Activated T-helper 9 cell treated with anti-CD3 and anti-CD28 coated beads, Interleukin-2, amount 50 U/mL, for 16 hours (primary cell): ENCODE data around the gene LRRC74A.
"Not testable (repeated sequence)": the region's sequence is repeated elsewhere in the genome, so short reads cannot be mapped to it uniquely, and the experiment has no call there.

Experiments used
- DNase-seq: peaks from one replicate; pipeline ENCODE4 v3.0.0-alpha.2; 2020; ENCODE audit warnings: low read depth

Gene LRRC74A

DNA sequence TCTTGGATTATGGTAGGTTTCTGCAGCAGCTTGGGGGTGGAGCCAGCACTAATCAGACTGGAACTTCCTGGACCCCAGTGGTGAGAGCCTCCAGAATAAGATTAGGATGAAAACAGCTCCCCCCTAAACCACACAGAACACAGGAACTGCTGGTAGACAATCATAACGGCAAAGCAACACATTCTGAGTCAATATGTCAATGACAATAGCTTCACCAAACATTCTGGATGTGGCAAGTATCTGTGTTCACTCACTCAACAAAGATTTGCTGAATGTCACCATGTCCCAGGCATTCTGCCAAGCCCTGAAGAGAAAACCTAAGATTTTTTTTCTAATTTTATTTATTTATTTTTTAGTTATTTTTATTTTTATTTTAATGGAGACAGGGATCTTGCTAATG is 65.2 kb downstream of the LRRC74A start:
- no peak for DNase-seq

DNA sequence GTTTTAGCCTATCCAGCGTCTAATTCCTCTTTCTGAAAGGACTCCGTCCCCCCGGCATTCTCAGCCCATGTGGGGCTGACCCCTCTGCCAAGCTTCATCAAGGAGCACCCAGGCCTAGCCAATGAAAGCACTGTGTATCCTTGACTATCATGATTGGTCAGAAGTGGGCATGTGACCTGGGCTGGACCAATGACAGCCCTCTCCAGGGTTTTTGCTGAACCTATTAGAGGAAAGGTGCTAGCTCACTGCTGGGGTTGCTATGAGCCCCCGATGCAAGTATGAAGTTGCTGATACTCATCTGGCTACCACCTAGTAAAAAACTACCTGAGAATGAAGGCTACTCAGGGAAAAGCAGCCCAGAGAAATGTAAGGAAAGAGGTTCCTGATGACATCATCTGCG is 68.1 kb downstream of the LRRC74A start:
- DNase-seq = no peak

DNA sequence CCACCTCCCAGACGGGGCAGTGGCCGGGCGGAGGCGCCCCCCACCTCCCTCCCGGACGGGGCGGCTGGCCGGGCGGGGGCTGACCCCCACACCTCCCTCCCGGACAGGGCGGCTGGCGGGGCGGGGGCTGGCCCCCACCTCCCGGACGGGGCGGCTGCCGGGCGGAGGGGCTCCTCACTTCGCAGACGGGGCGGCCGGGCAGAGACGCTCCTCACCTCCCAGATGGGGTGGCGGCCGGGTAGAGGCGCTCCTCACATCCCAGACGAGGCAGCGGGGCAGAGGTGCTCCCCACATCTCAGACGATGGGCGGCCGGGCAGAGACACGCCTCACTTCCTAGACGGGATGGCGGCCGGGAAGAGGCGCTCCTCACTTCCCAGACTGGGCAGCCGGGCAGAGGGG is 71.8 kb downstream of the LRRC74A start:
- DNase-seq = not testable (repeated sequence)

DNA sequence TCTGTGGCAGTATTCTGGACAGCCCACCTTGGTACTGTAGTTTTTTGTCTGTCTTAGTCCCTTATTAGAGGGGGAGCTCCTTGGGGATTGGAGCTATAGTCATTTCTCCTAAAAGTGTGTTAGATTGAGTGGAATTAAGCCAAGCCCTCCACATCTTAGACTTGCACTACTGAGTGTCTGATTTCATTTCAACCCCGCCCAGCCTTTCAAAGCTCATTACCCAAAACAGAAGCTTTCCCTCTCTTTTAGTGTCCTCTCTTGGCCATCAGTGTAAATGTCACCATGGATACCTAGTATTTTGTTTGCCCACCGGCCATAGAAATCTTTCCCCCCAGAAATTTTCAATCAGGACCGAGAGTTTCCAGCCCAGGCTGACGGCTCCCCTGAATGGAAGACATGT is 74.5 kb downstream of the LRRC74A start:
- DNase-seq = no peak

DNA sequence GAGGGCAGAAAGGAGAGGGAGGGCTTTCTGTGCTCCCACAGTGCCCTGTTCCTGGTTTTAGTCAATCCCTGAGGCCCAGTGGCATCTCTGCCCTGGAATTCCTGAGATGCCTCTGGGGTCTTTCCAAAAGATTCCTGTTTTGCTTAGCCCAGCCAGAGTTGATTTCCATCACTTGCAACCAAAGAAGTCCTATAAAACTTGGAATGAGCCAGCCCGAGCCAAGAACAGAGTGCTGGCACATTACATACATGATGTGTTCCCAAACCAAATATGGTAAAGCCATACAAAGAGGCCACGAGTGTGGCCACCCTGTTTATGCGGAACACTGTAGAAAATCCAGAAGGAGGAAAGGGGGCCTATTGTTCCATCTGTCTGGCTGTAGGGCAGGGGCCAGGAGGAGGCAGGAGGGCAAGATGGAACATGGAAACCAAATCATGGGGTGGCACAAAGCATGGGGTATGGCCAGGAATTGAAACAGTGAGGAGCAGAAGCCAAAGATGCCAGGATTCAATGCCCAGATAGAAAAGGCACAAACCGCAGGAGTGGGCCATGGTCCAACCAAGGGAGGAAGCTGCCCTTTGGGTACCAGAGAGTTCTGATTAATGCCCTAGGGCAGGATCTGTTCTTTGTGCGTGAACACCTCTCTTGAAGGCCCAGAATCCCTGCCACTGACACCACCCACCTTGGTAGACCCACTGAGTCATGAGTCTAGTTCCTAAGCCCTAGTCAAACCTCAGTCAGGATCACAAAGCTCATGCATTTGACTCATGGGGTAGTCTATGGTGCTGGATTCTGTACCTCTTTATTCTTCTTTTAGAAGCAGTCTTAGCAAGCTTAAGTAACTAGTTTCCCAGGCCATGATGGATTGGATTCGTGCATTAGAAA is 75.2 kb downstream of the LRRC74A start:
- no peak for DNase-seq

DNA sequence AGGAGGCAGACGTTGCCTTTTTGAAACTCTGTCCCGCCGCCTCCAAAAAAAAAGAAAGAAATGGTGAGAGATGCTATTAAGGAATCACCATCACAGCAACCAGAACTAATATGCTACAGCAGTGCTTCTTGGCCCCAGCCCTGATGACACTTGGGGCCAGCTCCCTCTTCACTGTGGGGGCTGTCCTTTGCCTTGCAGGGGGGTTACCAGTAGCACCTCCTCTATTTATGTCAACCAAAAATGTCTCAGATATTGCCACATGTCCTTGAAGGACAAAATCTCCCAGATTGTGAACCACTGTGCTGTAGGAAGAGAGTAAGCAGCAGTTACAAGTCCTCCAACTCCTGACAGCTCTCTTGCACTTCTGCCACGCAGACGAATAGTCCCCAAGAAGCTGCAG is 76.4 kb downstream of the LRRC74A start:
- no peak for DNase-seq

DNA sequence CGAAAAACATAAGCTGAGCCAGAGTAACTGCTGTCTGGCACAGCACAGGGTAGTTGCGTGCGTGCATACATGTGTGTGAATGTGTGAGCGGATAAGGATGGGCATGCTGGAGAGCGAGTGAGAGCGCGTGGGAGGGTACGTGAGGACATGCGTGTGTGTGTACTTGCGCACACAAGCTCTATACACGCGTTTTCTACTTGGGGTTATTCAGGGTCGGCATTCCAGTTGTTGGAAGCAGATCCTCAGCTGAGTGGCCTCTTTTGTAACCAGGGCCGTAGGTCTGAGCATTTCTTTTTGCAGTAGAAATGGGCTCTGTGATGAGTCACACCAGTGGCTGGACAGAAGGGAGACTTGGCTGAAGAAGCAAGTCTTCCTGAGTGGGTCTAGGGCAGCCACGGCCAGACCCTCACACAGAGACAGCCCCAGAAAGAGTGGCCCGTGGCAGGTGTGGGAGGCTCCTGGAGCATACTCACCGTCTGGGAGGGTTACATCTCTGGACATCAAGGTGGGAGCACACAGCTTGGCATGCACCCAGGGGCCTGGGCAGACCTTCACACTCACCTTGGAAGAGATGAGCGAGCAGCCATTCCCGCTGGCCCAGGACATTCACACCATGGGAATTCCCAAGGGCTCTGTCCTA is 78.0 kb downstream of the LRRC74A start:
- DNase-seq = no peak

DNA sequence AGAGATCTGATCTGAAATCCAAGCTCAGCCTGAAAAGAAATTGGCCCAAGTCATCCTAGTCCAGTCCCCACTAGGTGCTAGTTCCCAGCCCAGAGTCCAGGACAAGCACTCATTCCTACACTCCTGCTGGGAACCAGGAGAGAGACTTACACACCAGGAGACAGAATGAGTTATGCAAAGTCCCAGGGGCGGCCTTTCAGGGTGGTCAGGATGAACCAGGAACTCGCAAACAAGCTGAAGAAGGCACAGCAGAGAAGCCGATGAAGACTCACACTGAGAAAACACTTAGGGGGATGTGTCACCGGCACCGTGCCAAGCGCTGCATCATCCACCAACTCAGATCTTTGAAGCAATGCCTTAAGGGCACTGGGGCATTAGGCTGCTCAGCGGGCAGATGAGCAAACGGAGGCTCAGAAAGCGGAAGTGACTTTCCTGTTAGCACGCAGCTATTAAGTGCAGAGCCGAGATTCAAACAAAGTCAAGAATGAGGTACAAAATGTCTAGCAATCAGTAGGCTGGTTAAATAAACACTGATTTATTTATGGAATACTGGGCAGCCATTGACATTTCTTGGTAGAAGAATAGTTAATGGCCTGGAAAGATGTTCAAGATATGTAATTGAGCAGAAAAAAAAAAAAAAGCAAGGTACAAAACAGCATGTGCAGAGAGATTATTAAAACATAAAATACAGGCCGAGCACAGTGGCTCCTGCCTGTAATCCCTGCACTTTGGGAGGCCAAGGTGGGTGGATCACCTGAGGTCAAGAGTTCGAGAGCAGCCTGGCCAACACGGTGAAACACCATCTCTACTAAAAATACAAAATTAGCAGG is 78.7 kb downstream of the LRRC74A start:
- peak; percentile 63 for DNase-seq

DNA sequence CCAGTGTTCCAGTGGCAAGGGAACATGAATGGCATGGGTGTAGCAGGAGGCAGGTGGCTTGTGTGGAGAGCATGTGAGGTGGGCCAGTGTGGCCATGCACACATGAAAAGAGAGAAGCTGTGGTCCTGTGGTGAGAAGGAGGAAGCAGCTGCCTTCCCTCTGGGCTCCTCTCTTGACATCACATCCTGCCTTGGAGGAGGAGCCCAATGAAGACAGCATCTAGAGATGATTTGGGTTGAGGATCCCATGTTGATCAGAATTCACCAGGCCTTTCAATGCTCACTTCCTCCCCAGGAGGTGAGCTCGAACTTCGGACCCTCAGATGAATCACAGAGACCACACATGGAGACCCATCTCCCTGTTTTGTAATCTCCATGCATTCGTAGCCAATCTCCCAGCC is 82.6 kb downstream of the LRRC74A start:
- DNase-seq = no peak

DNA sequence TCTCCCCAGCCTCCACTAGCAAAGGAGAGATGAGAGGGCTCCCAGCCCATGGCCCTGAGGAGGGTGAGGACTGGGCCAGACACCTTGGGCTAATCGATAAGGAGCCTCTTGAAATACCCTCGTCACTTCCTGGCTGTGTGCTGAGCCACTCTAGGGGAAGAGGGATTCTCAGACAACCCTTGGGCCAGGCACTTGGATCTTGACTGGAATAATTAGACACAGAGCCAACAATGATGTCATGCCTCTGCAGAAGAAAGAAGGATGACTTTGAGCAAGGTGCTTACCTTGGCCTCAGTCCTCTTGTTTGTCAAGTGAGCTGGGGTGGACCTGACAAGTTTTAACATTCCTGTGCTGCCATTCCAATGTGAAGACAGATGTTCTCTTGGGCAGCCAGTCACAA is 83.1 kb downstream of the LRRC74A start:
- no peak for DNase-seq

DNA sequence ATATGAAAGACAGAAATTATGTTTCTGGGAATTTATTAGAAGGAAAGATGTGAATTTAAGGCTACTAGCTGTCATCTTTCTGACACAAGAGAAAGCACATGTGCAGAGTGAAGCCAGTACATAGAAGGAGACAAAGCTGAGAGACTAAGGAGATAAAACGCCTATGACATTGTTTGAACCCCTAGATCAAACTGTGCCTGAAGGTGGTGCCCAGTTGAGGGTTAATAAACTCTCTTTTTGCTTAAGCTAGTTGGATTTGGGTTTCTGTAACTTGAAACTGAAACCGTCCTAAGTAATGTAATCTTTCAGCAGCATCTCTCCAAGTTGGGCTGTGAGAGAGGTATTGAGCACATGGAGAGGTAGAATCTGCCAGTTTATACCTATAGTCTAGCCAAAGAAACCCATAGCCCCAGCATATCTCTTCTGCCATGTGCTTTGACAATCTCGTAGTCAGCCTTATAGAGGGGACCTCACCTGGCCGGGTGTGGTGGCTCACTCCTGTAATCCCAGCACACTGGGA is 84.2 kb downstream of the LRRC74A start:
- no peak for DNase-seq

DNA sequence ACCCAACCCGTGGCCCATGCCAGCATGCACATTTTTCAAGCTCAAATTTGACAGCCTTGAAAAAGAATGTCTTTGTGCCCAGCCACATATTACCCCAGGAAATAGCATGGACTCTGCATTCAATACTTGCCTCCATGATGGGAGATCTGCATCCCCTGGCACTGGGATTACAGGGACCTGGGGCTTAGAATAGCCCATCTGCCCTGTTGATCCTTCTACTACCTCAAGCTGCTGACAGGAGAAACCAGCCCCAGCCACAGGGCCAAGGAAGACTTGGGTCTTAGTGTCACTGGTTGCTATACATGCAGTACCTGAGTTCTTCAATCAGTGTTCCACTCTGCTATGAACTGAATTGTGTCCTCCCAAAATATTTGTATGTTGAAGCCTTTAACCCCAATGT is 85.3 kb downstream of the LRRC74A start:
- no peak for DNase-seq

DNA sequence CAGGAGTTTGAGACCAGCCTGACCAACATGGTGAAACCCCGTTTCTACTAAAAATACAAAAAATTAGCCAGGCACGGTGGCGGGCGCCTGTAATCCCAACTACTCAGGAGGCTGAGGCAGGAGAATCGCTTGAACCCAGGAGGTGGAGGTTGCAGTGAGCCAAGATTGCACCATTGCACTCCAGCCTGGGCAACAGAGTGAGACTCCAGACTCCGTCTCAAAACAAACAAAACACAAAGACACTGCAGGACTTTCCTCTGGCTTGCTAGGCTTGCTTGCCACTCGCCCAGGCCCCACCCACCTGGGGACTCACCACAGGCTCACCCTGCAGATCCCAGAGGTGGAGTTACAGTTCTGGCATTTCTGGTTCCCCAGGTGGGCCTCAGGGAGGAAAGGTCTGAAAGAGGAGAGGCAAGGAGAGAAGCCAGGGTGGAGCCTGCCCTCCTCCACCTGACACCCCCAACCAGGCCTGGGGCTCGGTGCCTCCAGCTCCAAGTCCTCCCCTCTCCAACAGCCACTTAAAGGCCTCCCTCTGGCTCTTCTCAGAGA is 88.4 kb downstream of the LRRC74A start:
- DNase-seq = not testable (repeated sequence)

DNA sequence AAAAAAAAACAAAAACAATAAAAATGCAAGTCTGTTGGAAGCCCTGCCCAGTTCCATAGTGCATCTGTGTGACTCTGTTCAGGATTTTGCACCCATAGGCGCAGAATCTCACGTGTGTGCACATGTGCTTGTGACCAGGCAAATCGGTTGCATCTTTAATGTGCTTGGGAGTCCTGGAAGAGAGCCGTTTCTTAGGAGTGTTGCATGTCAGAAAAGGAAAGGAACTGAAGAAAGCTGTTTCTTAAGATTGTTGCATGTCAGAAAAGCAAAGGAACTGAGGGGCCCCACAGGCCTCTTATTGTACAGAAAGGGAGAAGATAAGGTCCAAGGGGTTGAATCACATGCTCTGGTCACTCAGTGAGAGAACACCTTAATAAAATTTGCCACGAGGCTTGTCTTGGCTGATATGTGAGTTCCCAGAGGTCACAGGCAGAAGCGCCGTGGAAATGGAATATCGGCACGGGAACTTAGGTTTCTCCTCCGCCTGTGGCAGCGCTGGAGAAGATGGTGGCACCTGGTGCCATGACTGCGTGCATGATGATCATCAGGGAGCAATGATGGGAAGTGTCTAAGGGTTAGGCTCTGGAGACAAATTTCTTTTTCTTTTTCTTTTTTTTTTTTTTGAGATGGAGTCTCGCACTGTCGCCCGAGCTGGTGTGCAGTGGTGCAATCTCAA is 90.0 kb downstream of the LRRC74A start:
- DNase-seq = no peak

DNA sequence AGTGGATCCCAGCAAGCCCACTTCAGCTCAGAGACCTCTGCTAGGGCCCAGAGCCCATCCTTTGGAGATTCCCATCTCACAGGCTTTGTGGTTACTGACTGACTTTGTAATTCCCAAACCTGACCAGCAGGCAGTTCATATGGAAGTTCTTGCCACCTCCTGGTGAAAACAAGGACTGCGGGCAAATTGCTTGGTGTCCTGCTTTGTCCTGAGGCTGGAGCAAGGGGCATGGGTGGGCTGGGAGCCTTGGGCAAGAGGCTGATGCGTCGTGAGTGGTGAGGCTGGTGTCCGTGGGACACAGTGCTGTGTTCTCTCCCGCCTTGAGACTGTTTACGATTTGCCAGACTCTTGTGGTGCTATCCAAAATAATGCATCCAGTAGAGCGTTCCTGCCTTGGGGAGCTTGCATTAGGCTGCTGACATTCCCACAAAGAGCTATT is 91.0 kb downstream of the LRRC74A start:
- no peak for DNase-seq

DNA sequence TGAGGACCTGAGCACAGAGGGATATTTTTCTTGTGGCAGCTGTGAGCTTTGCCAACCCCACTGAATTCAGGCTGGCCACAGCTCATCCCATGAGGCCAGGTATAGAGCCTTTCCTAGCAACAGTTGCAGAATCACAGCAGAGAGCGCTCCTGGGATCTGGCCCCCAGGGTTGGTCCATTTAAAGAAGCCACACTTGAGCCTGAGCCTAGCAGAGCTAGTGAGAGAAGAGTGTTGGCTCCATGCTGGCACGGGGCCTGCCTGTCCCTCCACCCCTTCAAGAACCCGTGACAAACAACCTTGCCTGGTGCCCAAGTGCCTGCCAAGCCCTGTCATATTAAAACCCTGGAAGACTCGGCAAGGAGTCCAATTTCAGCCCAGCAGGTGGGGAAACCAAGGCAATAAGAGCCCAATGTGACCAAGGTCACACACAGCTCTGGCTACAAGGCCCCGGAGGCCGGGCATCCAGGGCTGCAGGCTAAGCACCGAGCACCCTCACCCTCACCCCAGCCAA is 91.6 kb downstream of the LRRC74A start:
- no peak for DNase-seq

DNA sequence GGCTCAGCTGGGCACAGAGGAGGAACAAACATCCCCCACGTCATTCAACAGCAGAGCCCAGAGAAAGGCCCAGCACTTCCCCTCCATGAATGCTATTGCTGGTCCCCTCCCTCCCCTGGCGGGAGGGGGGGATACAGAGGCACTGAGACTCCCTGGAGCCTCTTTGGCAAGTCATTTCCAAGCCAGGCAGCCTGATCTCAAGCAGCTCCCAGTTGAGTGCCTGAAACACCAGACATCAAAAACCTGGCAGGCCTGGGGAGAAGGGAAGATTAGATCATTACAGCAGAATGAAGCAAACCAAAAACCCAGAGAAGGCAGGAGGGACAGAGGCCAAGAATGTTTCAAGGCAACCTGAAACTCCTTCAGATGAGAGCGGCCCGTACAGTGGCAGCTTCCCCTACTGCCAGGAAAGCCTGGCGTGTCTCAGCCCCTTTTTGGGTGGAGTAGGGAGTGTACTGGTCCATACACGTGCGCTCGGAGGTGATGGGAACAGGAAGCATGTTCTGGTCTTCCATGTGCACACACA is 92.1 kb downstream of the LRRC74A start:
- no peak for DNase-seq

DNA sequence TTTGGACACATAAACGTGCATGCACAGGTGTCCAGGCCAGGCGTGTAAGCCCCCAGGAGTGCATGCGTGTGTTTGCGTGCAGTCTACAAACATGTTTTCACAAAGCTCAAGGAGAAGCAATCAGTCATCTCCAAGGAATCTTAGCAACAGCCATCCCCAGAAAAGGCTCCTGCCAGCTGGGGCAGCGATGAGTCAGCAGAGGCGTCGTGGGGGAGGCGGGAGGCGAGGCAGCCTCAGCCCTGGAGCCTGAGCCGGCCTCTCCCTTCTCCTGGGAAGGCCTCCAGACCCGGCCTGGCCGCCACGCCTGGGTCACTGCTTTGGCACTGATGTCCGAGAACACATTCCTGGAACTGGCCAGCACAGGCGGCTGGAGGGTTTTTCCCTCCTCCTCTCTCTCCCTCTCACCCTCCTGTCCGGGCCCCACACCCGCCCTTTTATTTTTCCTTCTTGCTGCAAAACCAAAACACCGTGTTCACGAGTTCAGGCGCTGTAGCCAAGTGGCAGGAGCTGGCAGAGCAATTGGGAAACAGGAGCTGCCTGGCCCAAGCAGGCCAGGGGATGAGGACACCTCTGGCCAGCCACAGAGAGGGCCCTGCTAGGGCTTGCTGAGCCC is 92.7 kb downstream of the LRRC74A start:
- DNase-seq = no peak
